HCT116 (cell line): ENCODE data around the gene FAM78B.

ENCODE experiments used
- ATF3 ChIP-seq: IDR thresholded peaks from 2 replicates; pipeline ENCODE4 v1.6.1; 2012
- EGR1 ChIP-seq: IDR thresholded peaks from 2 replicates; pipeline ENCODE4 v1.6.1; 2012; ENCODE audit warnings: low read depth
- EZH2phosphoT487 ChIP-seq: fragments of 200-600 bp; IDR thresholded peaks from 2 replicates; pipeline ENCODE4 v1.6.1; 2018; ENCODE audit warnings: antibody characterized with exemption, borderline replicate concordance
- JUND ChIP-seq: IDR thresholded peaks from 2 replicates; pipeline ENCODE4 v1.6.1; 2012
- POLR2A ChIP-seq: IDR thresholded peaks from 2 replicates; pipeline ENCODE4 v1.7.0; 2011; ENCODE audit warnings: borderline replicate concordance; ENCODE audit not compliant: insufficient read depth, insufficient read length; ENCODE audit errors: extremely low read depth
- SIN3A ChIP-seq: IDR thresholded peaks from 2 replicates; pipeline ENCODE4 v1.6.1; 2012; ENCODE audit warnings: low read depth

GRCh38 chr1:166200743-166201142 lies 33.9 kb upstream of the FAM78B start:
- no peak for TF ChIP-seq SIN3A
- no peak for TF ChIP-seq JUND
- TF ChIP-seq POLR2A = no peak
- TF ChIP-seq ATF3 = no peak
- no peak for TF ChIP-seq EZH2phosphoT487
- no peak for TF ChIP-seq EGR1
